ENCODE measurements around the gene AFF1. TPM values are rescaled to one million over a fixed set of nuclear protein-coding genes. Genes with fewer than 3 reads are reported as not detected.

The AFF1 gene
- total RNA-seq, 4 donors from 2014 or later = 26.7 to 200 (median 92.5) TPM

DNA sequence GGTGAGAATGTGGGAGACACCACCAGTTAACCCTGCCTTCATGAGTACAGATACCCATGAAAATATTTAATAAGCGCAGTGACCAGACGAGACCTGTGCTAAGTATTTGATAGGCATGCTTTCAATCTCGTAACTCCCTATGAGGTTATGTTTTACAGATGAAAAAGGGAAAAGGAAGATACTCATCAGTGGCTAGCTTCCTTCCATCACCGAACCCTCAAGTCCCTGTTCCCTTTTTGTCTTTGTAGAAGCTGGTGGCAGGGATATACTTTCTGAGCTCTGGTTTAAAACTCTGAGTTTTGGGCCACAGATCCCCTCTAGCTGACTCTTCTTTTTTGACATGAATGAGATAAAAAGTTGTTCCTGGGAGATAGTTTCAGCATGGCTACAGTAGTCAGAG, 26.3 kb downstream of the AFF1 start:
- peak overlapping the region; percentile 67 to 72 for H3K27ac ChIP-seq
- H3K27me3 ChIP-seq = no peaks in the 10 kb centered on the region
- intact Hi-C loops (cut with DNase I; ENCODE audit: low total_unique reads) = no loop called here
- no peak for DNase-seq
- H3K36me3 ChIP-seq = no peaks in the 10 kb centered on the region
- peaks cover 0 to 6% of the 10 kb centered on the region in 2 donors for H3K4me1 ChIP-seq
- H3K4me3 ChIP-seq = no peak overlapping the region
- TF ChIP-seq CTCF (IDR thresholded peaks at IDR 0.05) = no peak
- no peak for TF ChIP-seq POLR2A (IDR thresholded peaks at IDR 0.05)
- H3K9me3 ChIP-seq = no peaks in the 10 kb centered on the region

GRCh38 chr4:86961605-86962295, 26.9 kb downstream of the AFF1 start:
- peak in 1 of 2 donors; percentile 59 for DNase-seq
- H3K4me1 ChIP-seq = peaks cover 0 to 6% of the 10 kb centered on the region in 2 donors
- no peaks in the 10 kb centered on the region for H3K36me3 ChIP-seq
- peak overlapping the region; percentile 67 to 72 for H3K27ac ChIP-seq
- no peaks in the 10 kb centered on the region for H3K27me3 ChIP-seq
- peak in 1 of 4 experiments; percentile 17 for TF ChIP-seq CTCF (IDR thresholded peaks at IDR 0.05)
- no peak for TF ChIP-seq POLR2A (IDR thresholded peaks at IDR 0.05)
- intact Hi-C loops (cut with DNase I; ENCODE audit: low total_unique reads) = no loop called here
- no peak overlapping the region for H3K4me3 ChIP-seq
- no peaks in the 10 kb centered on the region for H3K9me3 ChIP-seq

- no peaks in the 10 kb centered on the region for H3K27me3 ChIP-seq
- H3K27ac ChIP-seq = no peak overlapping the region
- H3K4me1 ChIP-seq = peaks cover 0 to 6% of the 10 kb centered on the region in 2 donors
- DNase-seq = no peak
- no peaks in the 10 kb centered on the region for H3K9me3 ChIP-seq
- no peak overlapping the region for H3K4me3 ChIP-seq
- intact Hi-C loops (cut with DNase I; ENCODE audit: low total_unique reads) = no loop called here
- no peaks in the 10 kb centered on the region for H3K36me3 ChIP-seq
- TF ChIP-seq POLR2A (IDR thresholded peaks at IDR 0.05) (no peak), CTCF (IDR thresholded peaks at IDR 0.05) (no peak)
Observed at GRCh38 chr4:86963697-86964096, 28.9 kb downstream of the AFF1 start.

DNA sequence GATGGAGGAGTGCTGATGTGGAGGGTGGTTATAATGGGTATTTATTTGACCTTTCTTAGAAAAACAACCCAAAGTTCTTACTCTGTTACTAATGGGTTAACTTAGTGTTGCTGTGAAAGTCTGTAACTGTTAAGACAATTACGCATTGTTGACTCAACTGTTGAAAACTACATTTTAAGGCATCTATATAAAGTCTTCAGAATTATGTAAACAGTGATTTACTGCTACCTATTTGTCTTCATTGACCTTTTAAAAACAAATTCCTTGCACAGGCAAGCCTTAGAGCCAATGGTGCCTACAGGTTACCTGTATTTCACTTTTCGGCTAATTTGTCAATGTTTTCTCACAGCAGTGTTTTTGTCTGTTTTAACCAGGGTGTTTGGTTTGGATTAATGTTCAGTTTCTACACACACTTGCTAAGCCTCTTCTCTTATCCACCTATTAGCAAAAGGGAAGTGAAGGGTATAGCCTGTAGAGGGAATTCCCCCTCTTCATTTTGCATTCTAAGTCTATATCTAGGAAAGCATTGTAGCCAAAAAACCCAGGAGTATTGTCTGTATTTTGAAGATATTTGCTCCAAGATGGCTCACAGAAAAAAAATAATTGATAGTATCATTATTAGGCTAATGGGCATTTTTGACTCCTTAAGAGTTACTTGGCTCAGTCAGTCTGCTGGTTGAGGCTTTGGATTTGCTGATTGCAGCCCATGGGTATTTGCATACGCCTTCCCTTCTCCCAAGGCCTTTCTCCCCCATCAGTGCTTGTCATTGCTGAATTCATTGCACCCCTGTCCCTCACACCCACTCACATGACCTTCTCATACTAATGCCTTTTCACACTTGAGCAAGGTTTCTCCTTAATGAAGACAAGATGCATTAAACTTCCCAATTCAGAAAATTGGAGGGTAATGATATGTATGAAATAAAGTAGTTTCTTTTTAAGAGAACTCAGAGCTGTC, 30.5 kb downstream of the AFF1 start:
- Histone ChIP-seq H3K4me1 (peaks cover 0 to 6% of the 10 kb centered on the region in 2 donors), H3K9me3 (no peaks in the 10 kb centered on the region), H3K27ac (no peak overlapping the region), H3K27me3 (no peaks in the 10 kb centered on the region), H3K4me3 (no peak overlapping the region), H3K36me3 (no peaks in the 10 kb centered on the region)
- intact Hi-C loops (cut with DNase I; ENCODE audit: low total_unique reads) = no loop called here
- DNase-seq = no peak
- TF ChIP-seq CTCF (IDR thresholded peaks at IDR 0.05) = no peak

GRCh38 chr4:86967073-86967472, 32.3 kb downstream of the AFF1 start:
- no peaks in the 10 kb centered on the region for H3K27me3 ChIP-seq
- TF ChIP-seq CTCF (IDR thresholded peaks at IDR 0.05) = no peak
- no peak for TF ChIP-seq POLR2A (IDR thresholded peaks at IDR 0.05)
- intact Hi-C loops (cut with DNase I; ENCODE audit: low total_unique reads) = no loop called here
- no peaks in the 10 kb centered on the region for H3K9me3 ChIP-seq
- H3K4me1 ChIP-seq = no peaks in the 10 kb centered on the region
- no peak overlapping the region for H3K4me3 ChIP-seq
- H3K27ac ChIP-seq = no peak overlapping the region
- no peak for DNase-seq
- H3K36me3 ChIP-seq = no peaks in the 10 kb centered on the region

Measured in uterus (tissue), 4 donors.